Transverse colon (tissue), 4 donors: Measurements from ENCODE around the gene MAP1LC3A. TPM values are rescaled to one million over a fixed set of nuclear protein-coding genes. Genes with fewer than 3 reads are reported as not detected.

Experiments
- DNase-seq: peaks from one replicate; pipeline ENCODE4 v3.0.0-alpha.2; 2019
- H3K27ac ChIP-seq, 4 donors: fragments of 200-600 bp; sonication (generic); 2 replicates each; pipeline ENCODE4 v1.5.1; 2016 to 2018; ENCODE audit warnings: inconsistent platforms in 4 of 4
- H3K27me3 ChIP-seq: fragments of 200-600 bp; sonication (generic); 2 replicates; pipeline ENCODE4 v1.5.1; 2017; ENCODE audit warnings: inconsistent platforms
- H3K36me3 ChIP-seq, 4 donors: fragments of 200-600 bp; sonication (generic); 2 replicates each; pipeline ENCODE4 v1.5.1; 2017 to 2019; ENCODE audit warnings: inconsistent platforms in 4 of 4
- H3K4me1 ChIP-seq, 4 donors: fragments of 200-600 bp; sonication (generic); 2 replicates each; pipeline ENCODE4 v1.5.1; 2017 to 2020; ENCODE audit warnings: inconsistent platforms in 4 of 4
- H3K4me3 ChIP-seq, 4 donors: fragments of 200-600 bp; sonication (generic); 1 replicate in 1 of 4; 2 replicates in 3 of 4; pipeline versions ENCODE4 v1.5.1 to v1.6.1; 2017 to 2019; ENCODE audit warnings: inconsistent platforms in 4 of 4
- H3K9me3 ChIP-seq, 2 donors: fragments of 200-600 bp; sonication (generic); 2 replicates each; pipeline ENCODE4 v1.5.1; 2017 to 2019; ENCODE audit warnings: inconsistent platforms in 2 of 2
- EP300 ChIP-seq: sonication (generic); formaldehyde crosslinking; IDR thresholded peaks from one replicate; pipeline ENCODE4 v1.6.1; 2017; ENCODE audit warnings: antibody characterized with exemption, low read depth
- POLR2A ChIP-seq: fragments of 450-650 bp; IDR thresholded peaks from one replicate; pipeline ENCODE4 v1.6.1; 2016; ENCODE audit warnings: antibody characterized with exemption, mild to moderate bottlenecking, moderate library complexity
- POLR2AphosphoS5 ChIP-seq, 3 donors: sonication (generic); formaldehyde crosslinking; IDR thresholded peaks; one replicate each; pipeline ENCODE4 v1.6.1; 2016; ENCODE audit warnings: antibody characterized with exemption in 3 of 3
- WGBS, 2 donors: methylation state at CpG; one replicate each; pipeline ENCODE4 v1.1.5; 2018; ENCODE audit warnings: low coverage in 1 of 2; 5-methylcytosine and 5-hydroxymethylcytosine counted together
- in situ Hi-C, 4 donors: fragments of 200-750 bp; cut with MboI; loops; one replicate each; pipeline versions ENCODE4 v1.15.0 to v1.15.1; 2017; ENCODE audit warnings: low sequenced_read_pairs in 3 of 4, low pct_ligation_motif_present in 1 of 4, low pct_unique_long_range_greater_than_20kb in 1 of 4
- intact Hi-C: fragments of 100-400 bp; cut with DNase I; formaldehyde crosslinking; loops from one replicate; pipeline ENCODE4 v1.15.1; 2023; ENCODE audit warnings: low total_unique reads
- total RNA-seq, 4 donors: library from RNA; depleted of rRNA; stranded (reverse); fragments of >200 nt; gene quantifications; one replicate each; pipeline ENCODE4 v1.1.0, GENCODE V29; 2016
- TF ChIP-seq, protein P1 (sequence below), 5 experiments: fragments of 200-600 bp in 3 of 5; fragments of 450-650 bp in 2 of 5; sonication (generic) in 3 of 5; IDR thresholded peaks; 1 replicate in 2 of 5; 2 replicates in 3 of 5; pipeline ENCODE4 v1.5.1; 2016 to 2017; ENCODE audit warnings: antibody characterized with exemption in 5 of 5, inconsistent platforms in 3 of 5, mild to moderate bottlenecking in 2 of 5, moderate library complexity in 1 of 5

Gene MAP1LC3A
- total RNA-seq, 4 donors from 2014 or later, result 41.8 to 166 (median 98.3) TPM

GRCh38 chr20:34553366-34553867, 5.1 kb upstream of the MAP1LC3A start:
- Histone ChIP-seq H3K27me3 (no peaks in the 10 kb centered on the region), H3K36me3 (no peaks in the 10 kb centered on the region), H3K9me3 (no peaks in the 10 kb centered on the region), H3K4me3 (no peak overlapping the region), H3K27ac (peak overlapping the region; percentile 2 to 32 (median 18)), H3K4me1 (peaks cover 4 to 20% (median 13%) of the 10 kb centered on the region in 4 donors)
- intact Hi-C loops (no loop called here), in situ Hi-C loops (loop anchor here in 2 of 4 donors (25.0 kb wide), 1 partner anchor 159 kb away; the partner anchor contains the start of gene TP53INP2 (in 2 of the 2))
- TF ChIP-seq, protein P1, sequence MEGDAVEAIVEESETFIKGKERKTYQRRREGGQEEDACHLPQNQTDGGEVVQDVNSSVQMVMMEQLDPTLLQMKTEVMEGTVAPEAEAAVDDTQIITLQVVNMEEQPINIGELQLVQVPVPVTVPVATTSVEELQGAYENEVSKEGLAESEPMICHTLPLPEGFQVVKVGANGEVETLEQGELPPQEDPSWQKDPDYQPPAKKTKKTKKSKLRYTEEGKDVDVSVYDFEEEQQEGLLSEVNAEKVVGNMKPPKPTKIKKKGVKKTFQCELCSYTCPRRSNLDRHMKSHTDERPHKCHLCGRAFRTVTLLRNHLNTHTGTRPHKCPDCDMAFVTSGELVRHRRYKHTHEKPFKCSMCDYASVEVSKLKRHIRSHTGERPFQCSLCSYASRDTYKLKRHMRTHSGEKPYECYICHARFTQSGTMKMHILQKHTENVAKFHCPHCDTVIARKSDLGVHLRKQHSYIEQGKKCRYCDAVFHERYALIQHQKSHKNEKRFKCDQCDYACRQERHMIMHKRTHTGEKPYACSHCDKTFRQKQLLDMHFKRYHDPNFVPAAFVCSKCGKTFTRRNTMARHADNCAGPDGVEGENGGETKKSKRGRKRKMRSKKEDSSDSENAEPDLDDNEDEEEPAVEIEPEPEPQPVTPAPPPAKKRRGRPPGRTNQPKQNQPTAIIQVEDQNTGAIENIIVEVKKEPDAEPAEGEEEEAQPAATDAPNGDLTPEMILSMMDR (IDR thresholded peaks at IDR 0.05), result no peak
- TF ChIP-seq EP300 (no peak), POLR2AphosphoS5 (IDR thresholded peaks at IDR 0.05) (no peak), POLR2A (no peak)
- 0 to 27% methylated on average over 1 to 4 of the region's 4 CpGs for WGBS, 2 donors
- DNase-seq, result no peak

DNA sequence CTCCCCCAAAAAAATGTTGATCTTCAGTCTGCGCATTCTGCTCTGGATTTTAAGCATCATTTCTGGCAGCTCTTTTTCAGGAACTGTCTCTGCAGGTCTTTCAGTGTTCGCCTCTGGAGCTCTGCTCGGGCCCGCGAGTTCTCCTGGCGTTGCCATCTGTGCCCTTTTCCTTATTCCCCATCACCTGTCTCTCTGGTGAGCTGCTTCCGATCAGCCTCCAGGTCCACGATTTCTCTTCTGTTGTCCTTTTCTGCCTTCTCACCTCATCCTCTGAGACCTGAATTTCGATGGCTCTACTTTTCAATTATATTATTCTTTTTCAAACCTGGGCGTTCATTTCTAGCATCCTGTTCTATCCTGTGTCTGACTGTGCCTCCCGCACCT, 590 bp upstream of the MAP1LC3A start:
- Histone ChIP-seq H3K36me3 (no peaks in the 10 kb centered on the region), H3K9me3 (no peaks in the 10 kb centered on the region), H3K4me3 (peak overlapping the region; percentile 44 to 78 (median 60)), H3K27me3 (no peaks in the 10 kb centered on the region), H3K27ac (peak overlapping the region; percentile 84 to 93 (median 90)), H3K4me1 (peaks cover 4 to 20% (median 16%) of the 10 kb centered on the region in 4 donors)
- TF ChIP-seq EP300 (no peak), POLR2AphosphoS5 (IDR thresholded peaks at IDR 0.05) (no peak), POLR2A (no peak)
- TF ChIP-seq, protein P1 (IDR thresholded peaks at IDR 0.05), result no peak
- no peak for DNase-seq
- in situ Hi-C loops, result loop anchor here in 2 of 4 donors (25.0 kb wide), 1 partner anchor 154 kb away; the partner anchor contains the start of gene TP53INP2 (in 2 of the 2)
- intact Hi-C loops, result no loop called here
- whole genome bisulfite sequencing, 2 donors, result 20 to 32% methylated on average over 3 to 11 of the region's 11 CpGs

DNA sequence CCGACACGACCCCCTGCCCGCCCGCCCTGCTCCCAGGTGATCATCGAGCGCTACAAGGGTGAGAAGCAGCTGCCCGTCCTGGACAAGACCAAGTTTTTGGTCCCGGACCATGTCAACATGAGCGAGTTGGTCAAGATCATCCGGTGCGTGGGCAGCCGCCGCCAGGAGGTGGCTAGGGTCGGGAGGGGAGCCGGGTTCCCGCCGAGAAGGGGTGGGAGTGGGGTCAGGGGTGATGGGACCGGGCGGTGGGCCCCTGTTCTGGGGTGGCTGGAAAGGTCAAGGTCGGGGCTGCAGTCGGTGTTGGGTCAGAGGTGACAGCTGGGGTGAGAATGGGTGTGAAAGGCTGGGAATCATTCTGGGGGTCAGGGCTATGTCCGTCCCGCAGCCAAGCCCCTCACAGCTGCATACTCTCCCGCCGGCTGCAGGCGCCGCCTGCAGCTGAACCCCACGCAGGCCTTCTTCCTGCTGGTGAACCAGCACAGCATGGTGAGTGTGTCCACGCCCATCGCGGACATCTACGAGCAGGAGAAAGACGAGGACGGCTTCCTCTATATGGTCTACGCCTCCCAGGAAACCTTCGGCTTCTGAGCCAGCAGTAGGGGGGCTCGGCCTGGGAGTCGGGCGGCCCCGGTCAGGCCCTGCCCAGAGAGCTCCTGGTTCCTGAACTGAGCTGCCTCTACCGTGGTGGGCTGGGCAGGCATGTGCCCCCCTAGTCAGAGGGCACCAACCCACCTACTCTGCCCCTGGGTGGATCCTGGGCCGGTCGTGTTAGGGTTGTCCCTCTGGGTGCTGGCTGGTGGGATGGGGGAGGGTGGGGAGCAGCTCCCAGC, 1.0 kb downstream of the MAP1LC3A start:
- no peaks in the 10 kb centered on the region for H3K36me3 ChIP-seq
- 58% methylated on average over 24 of the region's 43 CpGs; no CpG with 5 or more reads in 1 of the 2 donors for WGBS, 2 donors
- DNase-seq, result no peak
- H3K9me3 ChIP-seq, result no peaks in the 10 kb centered on the region
- peak overlapping the region; percentile 84 to 93 (median 90) for H3K27ac ChIP-seq
- H3K4me1 ChIP-seq, result peaks cover 0 to 15% (median 9%) of the 10 kb centered on the region in 4 donors
- H3K4me3 ChIP-seq, result peak overlapping the region; percentile 44 to 78 (median 60)
- TF ChIP-seq POLR2AphosphoS5 (IDR thresholded peaks at IDR 0.05) (no peak), EP300 (no peak), POLR2A (no peak)
- TF ChIP-seq, protein P1 (IDR thresholded peaks at IDR 0.05), result no peak
- in situ Hi-C loops (loop anchor here in 2 of 4 donors (25.0 kb wide), 1 partner anchor 153 kb away; the partner anchor contains the start of gene TP53INP2 (in 2 of the 2)), intact Hi-C loops (no loop called here)
- no peaks in the 10 kb centered on the region for H3K27me3 ChIP-seq

DNA sequence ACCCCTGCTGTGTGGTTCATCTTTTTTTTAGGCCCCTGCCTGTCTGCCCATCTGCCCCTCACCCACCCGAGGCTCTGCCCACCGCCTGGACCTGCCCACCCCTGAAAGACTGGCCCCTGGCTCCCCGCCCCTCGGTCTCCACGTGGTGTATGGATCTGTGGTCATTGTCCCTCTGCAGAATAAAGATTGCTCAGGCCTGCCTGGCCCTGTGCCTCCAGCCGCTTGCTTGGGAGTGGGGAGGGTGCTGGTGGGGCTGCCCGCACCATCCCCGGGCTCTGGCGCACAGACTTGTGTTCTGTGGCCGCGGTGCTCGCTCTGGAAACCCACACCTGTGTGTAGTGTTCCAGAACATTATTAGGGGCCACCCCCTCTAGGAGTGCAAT, 1.6 kb downstream of the MAP1LC3A start:
- peaks cover 0 to 15% (median 9%) of the 10 kb centered on the region in 4 donors for H3K4me1 ChIP-seq
- H3K4me3 ChIP-seq, result no peak overlapping the region
- H3K27ac ChIP-seq, result peak overlapping the region; percentile 84 to 93 (median 90)
- in situ Hi-C loops (loop anchor here in 2 of 4 donors (25.0 kb wide), 1 partner anchor 152 kb away; the partner anchor contains the start of gene TP53INP2 (in 2 of the 2)), intact Hi-C loops (no loop called here)
- no peak for DNase-seq
- no peaks in the 10 kb centered on the region for H3K27me3 ChIP-seq
- no peak for TF ChIP-seq POLR2AphosphoS5 (IDR thresholded peaks at IDR 0.05)
- no peak for TF ChIP-seq EP300
- no peak for TF ChIP-seq POLR2A
- TF ChIP-seq, protein P1 (IDR thresholded peaks at IDR 0.05), result no peak
- H3K36me3 ChIP-seq, result no peaks in the 10 kb centered on the region
- WGBS, 2 donors, result 81% methylated on average over 12 of the region's 12 CpGs; no CpG with 5 or more reads in 1 of the 2 donors
- H3K9me3 ChIP-seq, result no peaks in the 10 kb centered on the region
